ENCODE results near the gene PTPRD.

The PTPRD gene

DNA sequence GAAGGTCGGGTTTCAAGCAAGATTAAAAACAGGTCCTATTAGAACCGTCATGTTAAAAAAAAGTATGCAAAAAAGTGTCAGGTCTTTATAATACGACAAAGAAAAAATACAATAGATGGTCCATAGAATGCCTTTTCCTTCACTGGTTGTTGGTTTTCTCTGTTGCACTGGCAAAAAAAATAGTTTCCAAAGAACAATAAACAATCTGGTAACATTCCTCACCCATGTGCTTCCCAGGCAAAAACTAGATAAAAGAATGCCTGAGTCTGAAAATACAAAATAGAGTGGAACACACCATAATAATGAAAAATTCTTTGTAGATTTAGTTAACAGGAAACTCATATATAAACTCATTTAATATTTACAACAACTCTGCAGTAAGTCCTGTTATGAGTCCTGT lies 2223.3 kb downstream of the PTPRD start:
- TF ChIP-seq, protein P1, sequence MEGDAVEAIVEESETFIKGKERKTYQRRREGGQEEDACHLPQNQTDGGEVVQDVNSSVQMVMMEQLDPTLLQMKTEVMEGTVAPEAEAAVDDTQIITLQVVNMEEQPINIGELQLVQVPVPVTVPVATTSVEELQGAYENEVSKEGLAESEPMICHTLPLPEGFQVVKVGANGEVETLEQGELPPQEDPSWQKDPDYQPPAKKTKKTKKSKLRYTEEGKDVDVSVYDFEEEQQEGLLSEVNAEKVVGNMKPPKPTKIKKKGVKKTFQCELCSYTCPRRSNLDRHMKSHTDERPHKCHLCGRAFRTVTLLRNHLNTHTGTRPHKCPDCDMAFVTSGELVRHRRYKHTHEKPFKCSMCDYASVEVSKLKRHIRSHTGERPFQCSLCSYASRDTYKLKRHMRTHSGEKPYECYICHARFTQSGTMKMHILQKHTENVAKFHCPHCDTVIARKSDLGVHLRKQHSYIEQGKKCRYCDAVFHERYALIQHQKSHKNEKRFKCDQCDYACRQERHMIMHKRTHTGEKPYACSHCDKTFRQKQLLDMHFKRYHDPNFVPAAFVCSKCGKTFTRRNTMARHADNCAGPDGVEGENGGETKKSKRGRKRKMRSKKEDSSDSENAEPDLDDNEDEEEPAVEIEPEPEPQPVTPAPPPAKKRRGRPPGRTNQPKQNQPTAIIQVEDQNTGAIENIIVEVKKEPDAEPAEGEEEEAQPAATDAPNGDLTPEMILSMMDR (IDR thresholded peaks at IDR 0.05; ENCODE audit: insufficient read depth, missing control alignments): no peak
- DNase-seq (ENCODE audit: insufficient read length, low spot score): no peak
- FAIRE-seq: no peak

DNA sequence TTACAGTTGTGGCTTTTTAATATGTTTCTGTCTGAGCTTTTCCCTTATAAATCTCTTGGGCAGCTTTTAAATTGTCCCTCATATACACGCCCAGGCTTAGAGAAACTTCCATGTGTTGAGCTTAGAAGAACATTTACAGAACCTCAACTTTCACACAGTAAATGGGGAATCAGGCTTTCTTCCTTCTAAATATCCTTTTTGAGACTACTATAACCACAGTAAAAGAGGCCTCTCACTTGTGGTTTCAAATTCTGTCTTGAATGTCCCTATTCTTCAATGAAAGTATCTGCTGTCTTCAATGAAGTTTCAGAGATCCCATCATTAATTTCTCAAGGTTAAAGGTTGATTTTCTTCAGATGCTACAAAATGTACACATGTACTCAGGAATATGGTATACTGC lies 2224.7 kb downstream of the PTPRD start:
- TF ChIP-seq, protein P1 (IDR thresholded peaks at IDR 0.05; ENCODE audit: insufficient read depth, missing control alignments): no peak
- FAIRE-seq (peak; percentile 32), DNase-seq (ENCODE audit: insufficient read length, low spot score) (no peak)

DNA sequence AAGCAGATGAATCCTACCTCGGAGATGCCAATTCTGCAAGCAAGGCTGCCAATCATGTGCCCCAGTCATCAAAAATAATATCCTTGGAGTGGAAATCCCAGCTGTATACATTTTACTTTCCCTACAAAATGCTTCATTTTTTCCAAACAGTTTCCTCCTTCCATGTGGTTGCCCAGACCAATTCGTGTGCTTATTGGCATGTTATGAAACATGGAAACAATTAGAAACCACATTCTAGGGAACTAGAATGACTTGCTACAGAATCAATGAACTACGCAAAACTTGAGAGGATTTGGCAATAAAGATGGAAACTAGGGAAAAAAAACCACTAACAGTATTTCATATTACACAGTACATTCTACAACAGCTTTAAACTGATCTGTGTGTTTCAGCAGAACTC lies 2228.7 kb downstream of the PTPRD start:
- FAIRE-seq (no peak), DNase-seq (ENCODE audit: insufficient read length, low spot score) (no peak)

DNA sequence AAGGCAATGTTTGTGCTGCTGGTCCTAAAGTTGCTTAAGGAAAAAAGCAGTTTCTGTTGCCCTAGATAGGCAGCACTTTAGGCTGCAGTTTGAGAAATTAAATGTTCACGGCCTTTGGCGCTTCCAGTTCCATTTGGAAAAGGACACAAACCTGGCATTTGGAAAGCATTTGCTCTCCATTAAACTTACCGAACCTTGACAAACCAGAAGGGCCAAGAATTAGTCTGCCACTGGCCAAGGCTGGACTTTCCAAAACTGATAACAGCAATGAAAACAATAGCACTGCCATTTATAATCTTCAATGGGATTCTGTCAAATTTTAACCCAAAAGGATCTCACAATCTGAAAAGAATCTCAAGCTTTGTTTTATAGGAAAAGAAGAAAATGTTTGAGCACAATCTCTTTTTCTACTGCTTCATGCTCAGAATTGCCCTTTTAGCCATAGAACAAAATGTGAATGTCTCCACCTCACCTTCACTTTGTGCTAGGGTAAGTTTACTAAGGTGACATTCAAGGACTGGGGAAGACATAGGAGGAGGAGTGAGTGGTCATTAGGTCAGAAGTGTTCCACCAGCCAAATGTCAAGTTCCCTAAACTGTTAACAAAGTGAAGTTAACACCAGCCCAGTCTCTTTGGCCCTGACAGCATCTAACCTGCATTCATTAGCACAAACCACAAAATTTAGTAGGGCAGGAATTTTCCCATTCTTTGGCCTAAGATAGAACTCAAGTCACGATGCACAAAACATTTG lies 2229.8 kb downstream of the PTPRD start:
- DNase-seq (ENCODE audit: insufficient read length, low spot score): no peak
- FAIRE-seq: no peak
- TF ChIP-seq, protein P1 (IDR thresholded peaks at IDR 0.05; ENCODE audit: insufficient read depth, missing control alignments): no peak

More for the DNA sequence above, 2228.7 kb downstream of the PTPRD start:
- TF ChIP-seq, protein P1 (IDR thresholded peaks at IDR 0.05; ENCODE audit: insufficient read depth, missing control alignments): no peak

DNA sequence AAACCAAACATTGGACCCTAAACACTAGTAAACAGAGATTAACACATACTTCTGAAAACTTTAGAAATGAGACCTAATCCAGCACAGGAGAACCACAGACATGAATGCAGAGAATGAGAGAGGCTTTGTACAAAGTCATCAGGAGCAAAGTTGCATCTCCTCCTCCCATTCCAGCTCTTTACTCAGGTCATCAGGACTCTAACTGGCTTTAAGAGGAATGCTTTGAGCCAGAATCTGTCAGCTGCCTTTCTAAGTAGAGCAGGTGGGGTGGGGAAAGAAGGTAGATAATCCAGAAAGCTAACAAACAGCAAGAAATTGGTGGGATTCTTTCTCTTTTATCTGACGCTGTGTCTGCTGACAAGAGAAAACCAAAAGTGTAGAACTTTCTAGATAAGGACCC lies 2230.5 kb downstream of the PTPRD start:
- no peak for DNase-seq (ENCODE audit: insufficient read length, low spot score)
- TF ChIP-seq, protein P1 (IDR thresholded peaks at IDR 0.05; ENCODE audit: insufficient read depth, missing control alignments): no peak
- no peak for FAIRE-seq

DNA sequence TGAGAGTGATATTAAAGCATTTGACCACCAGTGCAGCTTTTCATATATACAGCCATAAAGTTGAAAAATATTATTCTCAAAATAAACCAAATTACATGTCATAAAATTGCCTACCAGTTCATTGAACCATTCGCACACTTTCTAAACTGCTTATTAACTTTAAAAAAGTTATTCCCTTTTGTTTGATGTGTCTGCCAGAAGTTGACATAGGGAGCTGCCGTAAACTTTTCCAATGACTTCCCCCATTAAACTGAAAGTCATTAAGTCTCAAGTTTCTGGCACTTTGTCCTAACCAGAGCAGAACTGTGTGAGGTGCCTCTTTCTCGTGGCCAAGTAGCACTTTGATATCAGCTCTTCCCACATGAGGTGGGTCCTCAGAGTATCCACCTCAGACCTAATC lies 2231.2 kb downstream of the PTPRD start:
- FAIRE-seq (no peak), DNase-seq (ENCODE audit: insufficient read length, low spot score) (no peak)
- TF ChIP-seq, protein P1 (IDR thresholded peaks at IDR 0.05; ENCODE audit: insufficient read depth, missing control alignments): no peak

DNA sequence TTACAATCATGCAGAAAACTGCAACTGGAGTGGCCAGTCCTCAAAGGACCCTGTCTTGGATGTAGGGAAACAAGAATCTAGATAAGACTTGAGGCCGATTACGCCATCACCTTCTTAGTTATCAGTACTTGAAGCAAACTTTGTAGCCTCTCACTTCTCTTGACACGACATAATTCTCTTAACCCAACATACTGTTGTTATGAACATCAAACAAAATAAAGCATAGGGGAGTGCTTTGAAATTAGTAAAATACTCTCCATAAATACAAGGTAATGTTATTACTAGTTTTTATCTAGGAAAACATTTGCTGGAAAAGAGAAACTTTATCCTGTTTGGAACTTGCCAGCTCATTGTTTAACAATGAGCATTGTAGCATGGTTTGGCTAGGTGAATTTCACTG lies 2238.3 kb downstream of the PTPRD start:
- FAIRE-seq (no peak), DNase-seq (ENCODE audit: insufficient read length, low spot score) (no peak)
- TF ChIP-seq, protein P1 (IDR thresholded peaks at IDR 0.05; ENCODE audit: insufficient read depth, missing control alignments): no peak
